ENCODE results near the gene CENPS. TPM values are rescaled to one million over a fixed set of nuclear protein-coding genes. Genes with fewer than 3 reads are reported as not detected.

The CENPS gene
- total RNA-seq, 5 donors from 2014 or later (not counting 1 experiment from before 2014, with no cell fraction given) = 3.5 to 9.7 (median 5.8) TPM

GRCh38 chr1:10398734-10399443 lies 31.3 kb upstream of the CENPS start, which contains the start of gene PGD:
PGD (plus strand) TSS chr1:10399064; CDS start chr1:10399118, 54 bp downstream.
- Mint-ChIP-seq H3K4me3 (peak within 1 kb of the TSS; percentile 96 to 97 (median 96)), H3K27me3 (no peaks in the 10 kb centered on the region), H3K4me1 (peaks cover 12 to 24% (median 24%) of the 10 kb centered on the region in 3 donors), H3K9me3 (no peaks in the 10 kb centered on the region), H3K36me3 (peaks cover 5% of the 10 kb centered on the region), H3K27ac (peak within 1 kb of the TSS; percentile 85 to 88)
- peak; percentile 91 to 98 (median 96) for DNase-seq
- ATAC-seq (replicated peaks in 1 of 4) = peak; percentile 96 to 98 (median 97)
- under 1% methylated on average over 76 of the region's 76 CpGs for WGBS (ENCODE audit: insufficient coverage)
- no peaks in the 10 kb centered on the region for H3K9me3 ChIP-seq
- ChIA-PET CTCF (interaction anchor here in 1 of 2 donors (0.6 to 1.4 kb wide), 3 partner anchors 10 to 189 kb away, joined by 3 to 4 read pairs (median 3); partner anchors contain the start of gene KIF1B), POLR2A (interaction anchor here in 1 of 2 donors (1.0 kb wide), 1 partner anchor 12 kb away, joined by 6 read pairs; no protein-coding TSS in a partner anchor)
- no peaks in the 10 kb centered on the region for H3K27me3 ChIP-seq (replicated peaks in 1 of 2; ENCODE audit: control insufficient read depth in 2 of 2, extremely low read depth in 1 of 2, insufficient read depth in 2 of 2, low read length in 1 of 2)
- peaks cover under 1 to 11% of the 10 kb centered on the region in 2 donors for H3K36me3 ChIP-seq (ENCODE audit: control insufficient read depth in 2 of 2, extremely low read depth in 1 of 2, insufficient read depth in 1 of 2, low read length in 1 of 2)
- H3K4me1 ChIP-seq (ENCODE audit: control insufficient read depth in 1 of 2, extremely low read depth in 1 of 2, insufficient read depth in 2 of 2, low read length in 2 of 2) = peaks cover 0 to 24% of the 10 kb centered on the region in 2 experiments
- peak within 1 kb of the TSS; percentile 69 for H3K27ac ChIP-seq (ENCODE audit: low read length)
- peak within 1 kb of the TSS; percentile 82 to 97 for H3K4me3 ChIP-seq (ENCODE audit: control insufficient read depth in 1 of 2, extremely low read depth in 1 of 2, low read length in 1 of 2)

GRCh38 chr1:10399444-10399941 lies 30.7 kb upstream of the CENPS start:
- WGBS (ENCODE audit: insufficient coverage) = 7% methylated on average over 42 of the region's 42 CpGs
- Mint-ChIP-seq H3K4me1 (peaks cover 12 to 24% (median 24%) of the 10 kb centered on the region in 3 donors), H3K27me3 (no peaks in the 10 kb centered on the region), H3K4me3 (peak overlapping the region; percentile 85 to 97 (median 90)), H3K36me3 (peaks cover 10% of the 10 kb centered on the region), H3K9me3 (no peaks in the 10 kb centered on the region), H3K27ac (peak overlapping the region in 1 of 2 donors; percentile 36)
- Histone ChIP-seq H3K27me3 (replicated peaks in 1 of 2; ENCODE audit: control insufficient read depth in 2 of 2, extremely low read depth in 1 of 2, insufficient read depth in 2 of 2, low read length in 1 of 2) (no peaks in the 10 kb centered on the region), H3K27ac (ENCODE audit: low read length) (no peak overlapping the region), H3K9me3 (no peaks in the 10 kb centered on the region), H3K36me3 (ENCODE audit: control insufficient read depth in 2 of 2, extremely low read depth in 1 of 2, insufficient read depth in 1 of 2, low read length in 1 of 2) (peaks cover 4 to 17% of the 10 kb centered on the region in 2 donors), H3K4me3 (ENCODE audit: control insufficient read depth in 1 of 2, extremely low read depth in 1 of 2, low read length in 1 of 2) (peak overlapping the region; percentile 82 to 97), H3K4me1 (ENCODE audit: control insufficient read depth in 1 of 2, extremely low read depth in 1 of 2, insufficient read depth in 2 of 2, low read length in 2 of 2) (peaks cover 0 to 24% of the 10 kb centered on the region in 2 experiments)
- ChIA-PET CTCF (interaction anchor here in 1 of 2 donors (1.4 kb wide), 1 partner anchor 189 kb away, joined by 4 read pairs; the partner anchor contains the start of gene KIF1B), POLR2A (no interaction called here)
- ATAC-seq (replicated peaks in 1 of 4) = no peak
- peak in 1 of 35 experiments; percentile 14 for DNase-seq

GRCh38 chr1:10400013-10400412 lies 30.2 kb upstream of the CENPS start:
- no peak overlapping the region for H3K27ac ChIP-seq (ENCODE audit: low read length)
- H3K36me3 ChIP-seq (ENCODE audit: control insufficient read depth in 2 of 2, extremely low read depth in 1 of 2, insufficient read depth in 1 of 2, low read length in 1 of 2) = peaks cover 4 to 22% of the 10 kb centered on the region in 2 donors
- Mint-ChIP-seq H3K27me3 (no peaks in the 10 kb centered on the region), H3K27ac (no peak overlapping the region), H3K4me3 (peak overlapping the region; percentile 85 to 97 (median 90)), H3K4me1 (peaks cover 12 to 24% (median 24%) of the 10 kb centered on the region in 3 donors), H3K9me3 (no peaks in the 10 kb centered on the region), H3K36me3 (peaks cover 12% of the 10 kb centered on the region)
- no peaks in the 10 kb centered on the region for H3K27me3 ChIP-seq (replicated peaks in 1 of 2; ENCODE audit: control insufficient read depth in 2 of 2, extremely low read depth in 1 of 2, insufficient read depth in 2 of 2, low read length in 1 of 2)
- WGBS (ENCODE audit: insufficient coverage) = 59% methylated on average over 2 of the region's 8 CpGs
- peak overlapping the region in 1 of 2 donors; percentile 82 for H3K4me3 ChIP-seq (ENCODE audit: control insufficient read depth in 1 of 2, extremely low read depth in 1 of 2, low read length in 1 of 2)
- no peak for DNase-seq
- CTCF ChIA-PET = interaction anchor here in 1 of 2 donors (0.7 kb wide), 1 partner anchor 325 kb away, joined by 3 read pairs; no protein-coding TSS in a partner anchor
- H3K4me1 ChIP-seq (ENCODE audit: control insufficient read depth in 1 of 2, extremely low read depth in 1 of 2, insufficient read depth in 2 of 2, low read length in 2 of 2) = peaks cover 0 to 24% of the 10 kb centered on the region in 2 experiments
- POLR2A ChIA-PET = interaction anchor here in 1 of 2 donors (0.6 kb wide), 1 partner anchor 1269 kb away, joined by 4 read pairs; no protein-coding TSS in a partner anchor
- H3K9me3 ChIP-seq = no peaks in the 10 kb centered on the region
- no peak for ATAC-seq (replicated peaks in 1 of 4)

GRCh38 chr1:10401281-10401680 lies 29.0 kb upstream of the CENPS start:
- no CpG with 5 or more reads among the region's 1 CpG for WGBS (ENCODE audit: insufficient coverage)
- H3K36me3 ChIP-seq (ENCODE audit: control insufficient read depth in 2 of 2, extremely low read depth in 1 of 2, insufficient read depth in 1 of 2, low read length in 1 of 2) = peaks cover 4 to 28% of the 10 kb centered on the region in 2 donors
- peaks cover 0 to 24% of the 10 kb centered on the region in 2 experiments for H3K4me1 ChIP-seq (ENCODE audit: control insufficient read depth in 1 of 2, extremely low read depth in 1 of 2, insufficient read depth in 2 of 2, low read length in 2 of 2)
- H3K9me3 ChIP-seq = no peaks in the 10 kb centered on the region
- H3K27ac ChIP-seq (ENCODE audit: low read length) = no peak overlapping the region
- H3K27ac Mint-ChIP-seq = no peak overlapping the region
- no peaks in the 10 kb centered on the region for H3K27me3 ChIP-seq (replicated peaks in 1 of 2; ENCODE audit: control insufficient read depth in 2 of 2, extremely low read depth in 1 of 2, insufficient read depth in 2 of 2, low read length in 1 of 2)
- peak overlapping the region in 1 of 3 donors; percentile 97 for H3K4me3 Mint-ChIP-seq
- ChIA-PET POLR2A (no interaction called here), CTCF (no interaction called here)
- peaks cover 12% of the 10 kb centered on the region for H3K36me3 Mint-ChIP-seq
- H3K4me1 Mint-ChIP-seq = peaks cover 12 to 24% (median 24%) of the 10 kb centered on the region in 3 donors
- ATAC-seq (replicated peaks in 1 of 4) (no peak), DNase-seq (no peak)
- H3K27me3 Mint-ChIP-seq = no peaks in the 10 kb centered on the region
- no peak overlapping the region for H3K4me3 ChIP-seq (ENCODE audit: control insufficient read depth in 1 of 2, extremely low read depth in 1 of 2, low read length in 1 of 2)
- no peaks in the 10 kb centered on the region for H3K9me3 Mint-ChIP-seq

- no peak overlapping the region for H3K27ac ChIP-seq (ENCODE audit: low read length)
- ChIA-PET CTCF (no interaction called here), POLR2A (interaction anchor here in 1 of 2 donors (0.7 kb wide), 1 partner anchor 919 kb away, joined by 4 read pairs; no protein-coding TSS in a partner anchor)
- peaks cover 21% of the 10 kb centered on the region for H3K36me3 Mint-ChIP-seq
- H3K9me3 ChIP-seq = no peaks in the 10 kb centered on the region
- no peak overlapping the region for H3K4me3 Mint-ChIP-seq
- H3K27me3 Mint-ChIP-seq = no peaks in the 10 kb centered on the region
- H3K4me1 Mint-ChIP-seq = peaks cover 12 to 21% (median 21%) of the 10 kb centered on the region in 3 donors
- no peak for ATAC-seq (replicated peaks in 1 of 4)
- no peaks in the 10 kb centered on the region for H3K9me3 Mint-ChIP-seq
- no peak for DNase-seq
- H3K36me3 ChIP-seq (ENCODE audit: control insufficient read depth in 2 of 2, extremely low read depth in 1 of 2, insufficient read depth in 1 of 2, low read length in 1 of 2) = peaks cover 4 to 38% of the 10 kb centered on the region in 2 donors
- H3K4me3 ChIP-seq (ENCODE audit: control insufficient read depth in 1 of 2, extremely low read depth in 1 of 2, low read length in 1 of 2) = no peak overlapping the region
- WGBS (ENCODE audit: insufficient coverage) = 96% methylated on average over 6 of the region's 9 CpGs
- peaks cover 0 to 20% of the 10 kb centered on the region in 2 experiments for H3K4me1 ChIP-seq (ENCODE audit: control insufficient read depth in 1 of 2, extremely low read depth in 1 of 2, insufficient read depth in 2 of 2, low read length in 2 of 2)
- H3K27ac Mint-ChIP-seq = no peak overlapping the region
- no peaks in the 10 kb centered on the region for H3K27me3 ChIP-seq (replicated peaks in 1 of 2; ENCODE audit: control insufficient read depth in 2 of 2, extremely low read depth in 1 of 2, insufficient read depth in 2 of 2, low read length in 1 of 2)
Measured at GRCh38 chr1:10402729-10403274, 27.4 kb upstream of the CENPS start.

- Histone ChIP-seq H3K4me3 (ENCODE audit: control insufficient read depth in 1 of 2, extremely low read depth in 1 of 2, low read length in 1 of 2) (no peak overlapping the region), H3K36me3 (ENCODE audit: control insufficient read depth in 2 of 2, extremely low read depth in 1 of 2, insufficient read depth in 1 of 2, low read length in 1 of 2) (peaks cover 11 to 72% of the 10 kb centered on the region in 2 donors), H3K9me3 (no peaks in the 10 kb centered on the region), H3K27ac (ENCODE audit: low read length) (no peak overlapping the region), H3K27me3 (replicated peaks in 1 of 2; ENCODE audit: control insufficient read depth in 2 of 2, extremely low read depth in 1 of 2, insufficient read depth in 2 of 2, low read length in 1 of 2) (no peaks in the 10 kb centered on the region), H3K4me1 (ENCODE audit: control insufficient read depth in 1 of 2, extremely low read depth in 1 of 2, insufficient read depth in 2 of 2, low read length in 2 of 2) (no peaks in the 10 kb centered on the region)
- Mint-ChIP-seq H3K4me1 (no peaks in the 10 kb centered on the region), H3K27ac (no peak overlapping the region), H3K4me3 (no peak overlapping the region), H3K27me3 (no peaks in the 10 kb centered on the region), H3K36me3 (peaks cover 46% of the 10 kb centered on the region), H3K9me3 (no peaks in the 10 kb centered on the region)
- ATAC-seq (replicated peaks in 1 of 4) (no peak), DNase-seq (no peak)
- WGBS (ENCODE audit: insufficient coverage) = 83% methylated on average over 1 of the region's 2 CpGs
- POLR2A ChIA-PET = no interaction called here
- CTCF ChIA-PET = no interaction called here
Measured at GRCh38 chr1:10407201-10407600, 23.0 kb upstream of the CENPS start.

Measured in T-cell (primary cell).